GM06990 (cell line): Measurements from ENCODE around the gene APOB.

ENCODE experiments used
- DNase-seq: peaks from one replicate; pipeline ENCODE4 v3.0.0-alpha.2; 2011; ENCODE audit not compliant: insufficient read length; ENCODE audit errors: extremely low read depth
- H3K27me3 ChIP-seq: replicated peaks from 2 replicates; pipeline ENCODE4 v1.6.0; 2011; ENCODE audit warnings: low read length; ENCODE audit not compliant: control insufficient read depth, insufficient read depth
- H3K36me3 ChIP-seq: 2 replicates; pipeline ENCODE4 v1.5.1; 2011; ENCODE audit warnings: low read length; ENCODE audit not compliant: control insufficient read depth, insufficient read depth
- H3K4me3 ChIP-seq: replicated peaks from 2 replicates; pipeline ENCODE4 v1.5.1; 2011; ENCODE audit warnings: low read depth, mild to moderate bottlenecking, control low read depth, low read length
- CTCF ChIP-seq: IDR thresholded peaks from 2 replicates; pipeline ENCODE4 v1.5.1; 2011; ENCODE audit warnings: low read length, control low read depth, mild to moderate bottlenecking, inconsistent platforms; ENCODE audit not compliant: insufficient read depth, poor library complexity, severe bottlenecking

The APOB gene

GRCh38 chr2:21019000-21019677, 24.7 kb downstream of the APOB start:
- DNase-seq, result no peak
- TF ChIP-seq CTCF, result no peak
- Histone ChIP-seq H3K4me3 (no peak overlapping the region), H3K36me3 (no peaks in the 10 kb centered on the region), H3K27me3 (no peaks in the 10 kb centered on the region)

DNA sequence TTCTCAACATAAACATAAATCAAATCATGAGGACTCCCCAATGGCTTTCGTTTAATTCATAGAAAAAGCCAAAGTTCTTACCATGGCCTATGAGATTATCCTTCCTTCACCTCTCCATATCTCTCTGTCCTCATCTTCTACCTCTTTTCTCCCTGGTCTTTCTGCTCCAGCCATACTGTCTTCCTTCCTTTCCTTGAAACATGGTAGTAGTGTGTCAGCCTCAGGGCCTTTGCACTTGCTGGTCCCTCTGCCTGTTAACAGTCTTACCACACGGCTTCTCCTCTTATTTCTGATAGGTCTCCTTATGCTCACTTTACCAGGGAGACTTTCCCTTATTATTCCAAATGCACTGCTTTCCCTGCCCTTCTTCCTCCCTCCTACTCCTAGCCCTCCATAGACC, 25.6 kb downstream of the APOB start:
- no peaks in the 10 kb centered on the region for H3K27me3 ChIP-seq
- H3K36me3 ChIP-seq, result no peaks in the 10 kb centered on the region
- TF ChIP-seq CTCF, result no peak

DNA sequence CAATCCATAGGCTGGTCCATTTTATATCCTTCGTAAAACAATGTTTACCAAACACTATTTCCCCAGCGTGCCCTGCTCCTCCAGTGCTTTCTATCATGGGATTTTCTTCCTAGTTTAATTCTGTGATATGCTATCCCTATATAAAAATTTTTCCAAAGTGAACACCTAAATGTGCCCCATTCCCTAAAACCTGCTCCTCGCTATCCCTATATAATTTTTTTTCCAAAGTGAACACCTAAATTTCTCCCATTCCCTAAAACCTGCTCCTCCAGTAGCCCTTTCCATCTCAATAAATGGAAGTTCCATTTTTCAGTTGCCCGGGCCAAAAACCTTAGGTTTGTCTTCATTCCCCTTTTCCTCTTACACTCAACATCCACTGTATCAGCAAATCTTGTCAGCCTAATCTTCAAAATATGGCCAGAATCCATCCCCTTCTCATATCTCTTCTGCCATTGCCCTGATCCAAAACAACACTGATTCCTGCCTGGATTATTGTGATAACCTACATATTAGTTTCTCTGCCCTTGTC, 26.1 kb downstream of the APOB start:
- no peaks in the 10 kb centered on the region for H3K27me3 ChIP-seq
- H3K36me3 ChIP-seq, result no peaks in the 10 kb centered on the region
- TF ChIP-seq CTCF, result no peak
- no peak for DNase-seq
- H3K4me3 ChIP-seq, result no peak overlapping the region

More for the DNA sequence above, 25.6 kb downstream of the APOB start:
- DNase-seq, result no peak
- H3K4me3 ChIP-seq, result no peak overlapping the region

DNA sequence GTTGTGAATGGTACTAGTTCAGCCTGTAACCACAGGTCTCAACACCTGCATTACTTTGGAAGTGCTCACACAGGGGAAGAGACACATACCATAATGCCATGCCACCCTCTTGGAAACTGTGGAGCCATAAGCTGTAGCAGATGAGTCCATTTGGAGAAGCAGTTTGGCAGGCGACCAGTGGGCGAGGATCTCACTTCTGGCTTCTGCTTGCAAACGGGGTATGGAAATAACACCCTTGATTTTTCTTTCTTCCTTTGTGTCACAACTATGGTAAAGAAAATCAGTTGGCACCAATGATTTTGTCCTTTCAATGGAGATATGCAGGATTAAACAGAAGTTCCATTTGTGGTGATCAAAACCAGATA, 28.6 kb downstream of the APOB start:
- TF ChIP-seq CTCF, result no peak
- H3K27me3 ChIP-seq, result 0 out of 2 replicates have a peak, but pooled peaks cover 1% of the 10 kb centered on the region

DNA sequence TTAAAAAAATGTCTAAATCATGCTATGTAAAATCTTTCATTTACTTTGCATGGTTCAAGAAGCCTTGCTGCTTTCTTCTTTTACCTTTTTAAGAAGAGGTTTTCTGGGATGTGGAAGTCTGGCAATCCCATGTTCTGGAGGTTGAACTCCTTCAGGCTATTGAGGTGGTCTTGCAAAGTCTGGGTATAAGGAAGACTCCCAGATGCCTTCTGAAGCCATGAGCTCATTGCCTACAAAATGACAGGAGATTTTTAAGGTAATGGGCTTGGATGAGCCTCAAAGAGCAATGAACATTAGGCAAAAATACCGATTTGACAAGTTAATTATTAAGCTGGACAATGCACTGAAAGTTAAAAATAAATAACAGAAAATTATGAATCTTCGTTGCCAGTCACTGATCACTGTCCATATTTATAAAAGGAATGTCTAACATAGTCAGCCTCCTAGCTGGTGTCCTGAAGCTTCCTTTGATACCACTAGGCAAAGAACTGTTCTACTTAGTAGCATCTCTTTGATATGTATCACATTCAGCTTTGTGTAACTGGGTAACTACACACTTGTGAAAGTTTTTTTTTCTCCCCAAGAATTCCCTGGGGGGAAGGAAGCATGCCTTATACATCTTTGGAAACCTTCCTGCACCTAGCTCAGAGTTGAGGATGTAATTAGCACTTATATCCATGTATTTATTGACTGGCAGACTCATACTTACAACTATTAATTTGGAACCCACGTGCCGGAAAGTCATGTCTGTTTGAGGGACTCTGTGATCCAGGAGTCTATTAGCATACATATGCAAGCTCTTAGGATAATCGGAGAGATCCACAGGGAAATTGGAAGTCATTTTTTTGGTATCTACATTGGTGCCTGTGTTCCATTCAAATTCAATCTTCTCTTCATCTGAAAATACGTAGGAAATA, 29.3 kb downstream of the APOB start:
- no peak for TF ChIP-seq CTCF
- DNase-seq, result no peak
- Histone ChIP-seq H3K27me3 (0 out of 2 replicates have a peak, but pooled peaks cover 1% of the 10 kb centered on the region), H3K36me3 (no peaks in the 10 kb centered on the region), H3K4me3 (no peak overlapping the region)

More for the DNA sequence above, 28.6 kb downstream of the APOB start:
- H3K36me3 ChIP-seq, result no peaks in the 10 kb centered on the region
- DNase-seq, result no peak
- no peak overlapping the region for H3K4me3 ChIP-seq
